ENCODE data around the gene FBL.
"Not testable (repeated sequence)": the region's sequence is repeated elsewhere in the genome, so short reads cannot be mapped to it uniquely, and the experiment has no call there.

The FBL gene

DNA sequence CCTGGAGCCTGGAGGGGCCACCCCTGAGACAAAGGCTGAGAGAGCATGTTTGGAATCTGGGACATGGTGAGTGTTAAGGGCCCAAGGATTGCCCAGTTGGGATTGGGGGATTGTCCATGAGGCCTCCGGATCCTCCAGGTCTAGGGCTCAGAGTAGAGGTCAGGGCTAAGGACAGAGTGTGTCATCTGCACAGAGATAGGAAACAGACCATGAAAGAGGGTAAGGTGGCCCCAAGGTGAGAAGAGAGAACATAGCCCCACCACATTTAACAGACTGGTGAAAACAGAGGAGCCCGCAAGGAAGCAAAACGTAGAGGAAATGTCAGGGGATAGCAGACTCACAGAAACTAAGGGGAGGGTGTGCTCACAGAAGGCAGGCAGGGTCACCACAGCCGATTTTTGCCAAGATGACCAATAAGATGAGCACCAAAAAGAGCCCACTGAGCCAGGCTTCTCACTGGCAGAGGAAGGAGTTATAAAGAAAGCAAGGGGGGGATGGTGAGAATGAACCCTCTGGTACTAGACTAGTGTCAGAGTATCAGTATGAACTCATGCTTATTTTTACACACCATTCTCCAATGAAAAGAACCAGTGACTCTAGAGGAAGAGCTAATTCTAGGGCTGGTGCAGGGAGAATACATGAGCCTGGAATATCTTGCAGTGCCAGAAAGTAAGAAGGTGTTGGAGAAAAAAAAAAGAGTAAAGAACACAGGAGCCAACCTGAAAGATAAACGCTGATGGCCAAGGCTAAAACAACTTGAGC lies 29.7 kb downstream of the FBL start:
- Histone ChIP-seq H3K27me3 (ENCODE audit: control insufficient read depth, insufficient read depth, low read length) (no peaks in the 10 kb centered on the region), H3K4me1 (no peaks in the 10 kb centered on the region), H3K36me3 (ENCODE audit: control insufficient read depth, insufficient read depth, low read length) (no peaks in the 10 kb centered on the region), H3K4me3 (ENCODE audit: low read depth, low read length) (no peak overlapping the region), H3K9me3 (ENCODE audit: control insufficient read depth, low read length) (no peaks in the 10 kb centered on the region), H2AFZ (no peak overlapping the region), H3K79me2 (peaks cover 19% of the 10 kb centered on the region), H3K9ac (no peak overlapping the region), H3K27ac (no peak overlapping the region), H3K4me2 (ENCODE audit: low read length) (no peak overlapping the region)
- TF ChIP-seq, protein P1, sequence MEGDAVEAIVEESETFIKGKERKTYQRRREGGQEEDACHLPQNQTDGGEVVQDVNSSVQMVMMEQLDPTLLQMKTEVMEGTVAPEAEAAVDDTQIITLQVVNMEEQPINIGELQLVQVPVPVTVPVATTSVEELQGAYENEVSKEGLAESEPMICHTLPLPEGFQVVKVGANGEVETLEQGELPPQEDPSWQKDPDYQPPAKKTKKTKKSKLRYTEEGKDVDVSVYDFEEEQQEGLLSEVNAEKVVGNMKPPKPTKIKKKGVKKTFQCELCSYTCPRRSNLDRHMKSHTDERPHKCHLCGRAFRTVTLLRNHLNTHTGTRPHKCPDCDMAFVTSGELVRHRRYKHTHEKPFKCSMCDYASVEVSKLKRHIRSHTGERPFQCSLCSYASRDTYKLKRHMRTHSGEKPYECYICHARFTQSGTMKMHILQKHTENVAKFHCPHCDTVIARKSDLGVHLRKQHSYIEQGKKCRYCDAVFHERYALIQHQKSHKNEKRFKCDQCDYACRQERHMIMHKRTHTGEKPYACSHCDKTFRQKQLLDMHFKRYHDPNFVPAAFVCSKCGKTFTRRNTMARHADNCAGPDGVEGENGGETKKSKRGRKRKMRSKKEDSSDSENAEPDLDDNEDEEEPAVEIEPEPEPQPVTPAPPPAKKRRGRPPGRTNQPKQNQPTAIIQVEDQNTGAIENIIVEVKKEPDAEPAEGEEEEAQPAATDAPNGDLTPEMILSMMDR (IDR thresholded peaks at IDR 0.05), result no peak

DNA sequence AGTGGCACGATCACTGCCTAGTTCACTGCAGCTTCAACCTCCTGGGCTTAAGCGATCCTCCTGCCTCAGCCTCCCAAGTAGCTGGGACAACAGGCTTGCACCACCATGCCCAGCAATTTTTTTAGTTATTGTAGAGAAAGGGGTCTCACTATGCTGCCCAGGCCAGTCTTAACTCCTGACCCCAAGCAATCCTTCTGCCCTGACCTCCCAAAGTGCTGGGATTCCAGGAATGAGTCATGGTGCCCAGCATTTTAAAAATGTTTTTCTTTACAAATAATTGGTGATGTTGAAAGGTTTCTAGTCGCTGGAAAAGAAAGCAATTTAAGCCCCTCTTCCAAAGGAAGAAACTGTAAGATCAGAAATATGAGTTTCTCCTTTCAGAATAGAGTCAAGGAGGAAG lies 31.6 kb downstream of the FBL start:
- H3K79me2 ChIP-seq, result peaks cover 9% of the 10 kb centered on the region
- H3K27me3 ChIP-seq (ENCODE audit: control insufficient read depth, insufficient read depth, low read length), result no peaks in the 10 kb centered on the region
- TF ChIP-seq, protein P1 (IDR thresholded peaks at IDR 0.05), result no peak
- H3K36me3 ChIP-seq (ENCODE audit: control insufficient read depth, insufficient read depth, low read length), result no peaks in the 10 kb centered on the region
- H3K4me1 ChIP-seq, result no peaks in the 10 kb centered on the region
- no peak overlapping the region for H3K4me2 ChIP-seq (ENCODE audit: low read length)
- no peaks in the 10 kb centered on the region for H3K9me3 ChIP-seq (ENCODE audit: control insufficient read depth, low read length)
- H3K27ac ChIP-seq, result no peak overlapping the region
- H2AFZ ChIP-seq, result no peak overlapping the region
- H3K4me3 ChIP-seq (ENCODE audit: low read depth, low read length), result no peak overlapping the region
- H3K9ac ChIP-seq, result no peak overlapping the region

DNA sequence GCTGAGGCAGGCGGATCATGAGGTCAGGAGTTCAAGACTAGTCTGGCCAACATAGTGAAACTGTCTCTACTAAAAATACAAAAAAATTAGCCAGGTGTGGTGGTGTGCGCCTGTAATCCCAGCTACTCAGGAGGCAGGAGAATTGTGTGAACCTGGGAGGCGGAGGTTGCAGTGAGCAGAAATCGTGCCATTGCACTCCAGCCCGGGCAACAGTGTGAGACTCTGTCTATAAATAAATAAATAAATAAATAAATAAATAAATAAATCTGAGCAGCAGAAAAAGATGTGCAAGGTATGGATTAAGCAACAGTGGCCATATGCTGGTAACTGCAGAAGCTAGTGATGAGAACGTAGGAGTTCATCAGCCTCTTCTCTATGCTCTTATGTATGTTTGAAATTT lies 32.1 kb downstream of the FBL start:
- H3K36me3 ChIP-seq (ENCODE audit: control insufficient read depth, insufficient read depth, low read length); H3K4me1 ChIP-seq; H3K4me2 ChIP-seq (ENCODE audit: low read length); H3K9me3 ChIP-seq (ENCODE audit: control insufficient read depth, low read length); H3K27me3 ChIP-seq (ENCODE audit: control insufficient read depth, insufficient read depth, low read length); H3K9ac ChIP-seq; H3K4me3 ChIP-seq (ENCODE audit: low read depth, low read length); H3K27ac ChIP-seq; H3K79me2 ChIP-seq; H2AFZ ChIP-seq: not testable (repeated sequence)

- Histone ChIP-seq H3K36me3 (ENCODE audit: control insufficient read depth, insufficient read depth, low read length) (no peaks in the 10 kb centered on the region), H3K4me1 (no peaks in the 10 kb centered on the region), H3K79me2 (peaks cover 3% of the 10 kb centered on the region), H3K27ac (no peak overlapping the region), H3K4me2 (ENCODE audit: low read length) (no peak overlapping the region), H3K4me3 (ENCODE audit: low read depth, low read length) (no peak overlapping the region), H3K27me3 (ENCODE audit: control insufficient read depth, insufficient read depth, low read length) (no peaks in the 10 kb centered on the region), H3K9me3 (ENCODE audit: control insufficient read depth, low read length) (no peaks in the 10 kb centered on the region), H2AFZ (no peak overlapping the region), H3K9ac (no peak overlapping the region)
- TF ChIP-seq, protein P1 (IDR thresholded peaks at IDR 0.05), result no peak
Observed at GRCh38 chr19:39813264-39813993, 32.8 kb downstream of the FBL start.

- Histone ChIP-seq H3K9ac (no peak overlapping the region), H3K4me3 (ENCODE audit: low read depth, low read length) (no peak overlapping the region), H3K4me1 (no peaks in the 10 kb centered on the region), H2AFZ (no peak overlapping the region), H3K79me2 (peaks cover 3% of the 10 kb centered on the region), H3K4me2 (ENCODE audit: low read length) (no peak overlapping the region), H3K36me3 (ENCODE audit: control insufficient read depth, insufficient read depth, low read length) (no peaks in the 10 kb centered on the region), H3K9me3 (ENCODE audit: control insufficient read depth, low read length) (no peaks in the 10 kb centered on the region), H3K27ac (no peak overlapping the region), H3K27me3 (ENCODE audit: control insufficient read depth, insufficient read depth, low read length) (no peaks in the 10 kb centered on the region)
- TF ChIP-seq, protein P1 (IDR thresholded peaks at IDR 0.05), result no peak
Observed at GRCh38 chr19:39811064-39811463, 35.1 kb downstream of the FBL start.
